ENCODE results near the gene LRTM2.

DNA sequence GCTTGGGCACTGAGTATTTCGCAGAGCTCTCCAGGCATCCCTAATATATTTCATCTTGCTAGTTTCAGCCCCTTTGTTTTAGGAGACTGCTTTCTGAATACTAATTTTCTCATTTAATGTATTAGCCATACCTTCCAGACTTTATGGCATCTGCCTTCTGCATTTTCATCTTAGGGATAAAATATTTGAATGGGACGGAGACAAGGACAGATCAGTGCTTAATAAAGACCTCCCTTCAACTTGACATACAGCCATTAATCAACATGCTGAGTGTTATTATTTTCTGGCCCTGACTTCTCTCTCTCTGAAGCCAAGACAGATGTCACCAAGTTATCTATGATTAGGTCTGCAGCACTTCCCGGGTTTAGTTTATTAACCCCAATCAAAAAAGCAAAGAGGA lies 55.7 kb downstream of the LRTM2 start:
- TF ChIP-seq, protein P1, sequence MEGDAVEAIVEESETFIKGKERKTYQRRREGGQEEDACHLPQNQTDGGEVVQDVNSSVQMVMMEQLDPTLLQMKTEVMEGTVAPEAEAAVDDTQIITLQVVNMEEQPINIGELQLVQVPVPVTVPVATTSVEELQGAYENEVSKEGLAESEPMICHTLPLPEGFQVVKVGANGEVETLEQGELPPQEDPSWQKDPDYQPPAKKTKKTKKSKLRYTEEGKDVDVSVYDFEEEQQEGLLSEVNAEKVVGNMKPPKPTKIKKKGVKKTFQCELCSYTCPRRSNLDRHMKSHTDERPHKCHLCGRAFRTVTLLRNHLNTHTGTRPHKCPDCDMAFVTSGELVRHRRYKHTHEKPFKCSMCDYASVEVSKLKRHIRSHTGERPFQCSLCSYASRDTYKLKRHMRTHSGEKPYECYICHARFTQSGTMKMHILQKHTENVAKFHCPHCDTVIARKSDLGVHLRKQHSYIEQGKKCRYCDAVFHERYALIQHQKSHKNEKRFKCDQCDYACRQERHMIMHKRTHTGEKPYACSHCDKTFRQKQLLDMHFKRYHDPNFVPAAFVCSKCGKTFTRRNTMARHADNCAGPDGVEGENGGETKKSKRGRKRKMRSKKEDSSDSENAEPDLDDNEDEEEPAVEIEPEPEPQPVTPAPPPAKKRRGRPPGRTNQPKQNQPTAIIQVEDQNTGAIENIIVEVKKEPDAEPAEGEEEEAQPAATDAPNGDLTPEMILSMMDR (IDR thresholded peaks at IDR 0.05; ENCODE audit: insufficient read depth, low read length), result no peak
- TF ChIP-seq POLR2AphosphoS5 (IDR thresholded peaks at IDR 0.05; ENCODE audit: low read depth), result no peak
- no peak for TF ChIP-seq GABPA (IDR thresholded peaks at IDR 0.05; ENCODE audit: low read depth)
- TF ChIP-seq, protein P2, sequence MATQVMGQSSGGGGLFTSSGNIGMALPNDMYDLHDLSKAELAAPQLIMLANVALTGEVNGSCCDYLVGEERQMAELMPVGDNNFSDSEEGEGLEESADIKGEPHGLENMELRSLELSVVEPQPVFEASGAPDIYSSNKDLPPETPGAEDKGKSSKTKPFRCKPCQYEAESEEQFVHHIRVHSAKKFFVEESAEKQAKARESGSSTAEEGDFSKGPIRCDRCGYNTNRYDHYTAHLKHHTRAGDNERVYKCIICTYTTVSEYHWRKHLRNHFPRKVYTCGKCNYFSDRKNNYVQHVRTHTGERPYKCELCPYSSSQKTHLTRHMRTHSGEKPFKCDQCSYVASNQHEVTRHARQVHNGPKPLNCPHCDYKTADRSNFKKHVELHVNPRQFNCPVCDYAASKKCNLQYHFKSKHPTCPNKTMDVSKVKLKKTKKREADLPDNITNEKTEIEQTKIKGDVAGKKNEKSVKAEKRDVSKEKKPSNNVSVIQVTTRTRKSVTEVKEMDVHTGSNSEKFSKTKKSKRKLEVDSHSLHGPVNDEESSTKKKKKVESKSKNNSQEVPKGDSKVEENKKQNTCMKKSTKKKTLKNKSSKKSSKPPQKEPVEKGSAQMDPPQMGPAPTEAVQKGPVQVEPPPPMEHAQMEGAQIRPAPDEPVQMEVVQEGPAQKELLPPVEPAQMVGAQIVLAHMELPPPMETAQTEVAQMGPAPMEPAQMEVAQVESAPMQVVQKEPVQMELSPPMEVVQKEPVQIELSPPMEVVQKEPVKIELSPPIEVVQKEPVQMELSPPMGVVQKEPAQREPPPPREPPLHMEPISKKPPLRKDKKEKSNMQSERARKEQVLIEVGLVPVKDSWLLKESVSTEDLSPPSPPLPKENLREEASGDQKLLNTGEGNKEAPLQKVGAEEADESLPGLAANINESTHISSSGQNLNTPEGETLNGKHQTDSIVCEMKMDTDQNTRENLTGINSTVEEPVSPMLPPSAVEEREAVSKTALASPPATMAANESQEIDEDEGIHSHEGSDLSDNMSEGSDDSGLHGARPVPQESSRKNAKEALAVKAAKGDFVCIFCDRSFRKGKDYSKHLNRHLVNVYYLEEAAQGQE (IDR thresholded peaks at IDR 0.05; ENCODE audit: insufficient replicate concordance, low read depth), result no peak

Measured in HL-60 (cell line).